Lung (tissue), 12 donors: ENCODE results near the gene CALHM5. TPM values are rescaled to one million over a fixed set of nuclear protein-coding genes. Genes with fewer than 3 reads are reported as not detected.

Experiments used
- ATAC-seq: fragments of 200-7000 bp; cut with Tn5 transposase; one replicate; pipeline ENCODE4 v1.9.1; 2020; ENCODE audit warnings: moderate number of reproducible peaks; ENCODE audit not compliant: insufficient read depth, low FRiP score
- DNase-seq, 3 donors: peaks; one replicate each; pipeline ENCODE4 v3.0.0-alpha.2; 2013 to 2017
- H3K27ac ChIP-seq, 2 donors: one replicate each; pipeline ENCODE4 v1.5.1; 2013; ENCODE audit warnings: mild to moderate bottlenecking in 2 of 2, moderate library complexity in 2 of 2, control low read depth in 1 of 2, inconsistent platforms in 1 of 2, low read depth in 1 of 2, low read length in 1 of 2
- H3K27me3 ChIP-seq, 3 donors: one replicate each; pipeline ENCODE4 v1.5.1; 2013; ENCODE audit warnings: low read length in 2 of 3; ENCODE audit not compliant: control insufficient read depth in 3 of 3, insufficient read depth in 3 of 3
- H3K36me3 ChIP-seq, 4 donors: one replicate each; pipeline ENCODE4 v1.5.1; 2013; ENCODE audit warnings: low read length in 4 of 4, mild to moderate bottlenecking in 1 of 4, moderate library complexity in 1 of 4; ENCODE audit not compliant: control insufficient read depth in 4 of 4, insufficient read depth in 4 of 4
- H3K4me1 ChIP-seq, 5 donors: one replicate each; pipeline ENCODE4 v1.5.1; 2013; ENCODE audit warnings: low read length in 5 of 5, mild to moderate bottlenecking in 2 of 5, moderate library complexity in 1 of 5; ENCODE audit not compliant: control insufficient read depth in 5 of 5, insufficient read depth in 5 of 5
- H3K4me3 ChIP-seq: one replicate; pipeline ENCODE4 v1.5.1; 2013; ENCODE audit warnings: mild to moderate bottlenecking, control low read depth, moderate library complexity
- H3K9ac ChIP-seq, 2 donors: one replicate each; pipeline ENCODE4 v1.5.1; 2013; ENCODE audit warnings: low read length in 2 of 2, control low read depth in 1 of 2; ENCODE audit not compliant: insufficient read depth in 1 of 2
- H3K9me3 ChIP-seq, 4 donors: one replicate each; pipeline ENCODE4 v1.5.1; 2013; ENCODE audit warnings: low read length in 3 of 4, mild to moderate bottlenecking in 1 of 4, moderate library complexity in 1 of 4; ENCODE audit not compliant: control insufficient read depth in 4 of 4, insufficient read depth in 3 of 4
- CTCF ChIP-seq: IDR thresholded peaks from 2 replicates; pipeline ENCODE4 v1.5.1; 2012; ENCODE audit warnings: mild to moderate bottlenecking; ENCODE audit errors: control extremely low read depth, extremely low read depth
- WGBS, 2 donors: extraction: QIAGEN DNeasy Blood & Tissue Kit; methylation state at CpG; one replicate each; pipeline ENCODE4 v1.1.7; 2013; 5-methylcytosine and 5-hydroxymethylcytosine counted together
- polyA plus RNA-seq, 2 donors: library from polyadenylated mRNA; stranded (reverse); fragments of 200-250 nt; gene quantifications; one replicate each; pipeline ENCODE4 v1.2.1, GENCODE V29; 2013
- total RNA-seq, 2 donors: library from RNA; depleted of rRNA in 1 of 2; stranded (reverse); fragments of >200 nt in 1 of 2; gene quantifications; one replicate each; pipeline ENCODE4 v1.2.1, GENCODE V29; 2014 to 2021
- donor health status: control.
- donor health status: control.
- donor health status: Bipolar disorder and iron deficiency.
- donor health status: healthy.
- donor health status: DM: yes; HTN: yes; CAD: no.

CALHM5 gene
- total and polyA plus RNA-seq, 4 donors = 0.41 to 3.0 (median 1.0) TPM

- WGBS, 2 donors = 74 to 81% methylated on average over 3 of the region's 3 CpGs
- H3K4me3 ChIP-seq = no peak overlapping the region
- H3K27ac ChIP-seq = no peak overlapping the region
- no peak overlapping the region for H3K9ac ChIP-seq
- ATAC-seq (no peak), DNase-seq (peak; percentile 96 to 100 (median 99))
- peaks cover 0 to 24% (median 0%) of the 10 kb centered on the region in 5 donors for H3K4me1 ChIP-seq
- no peaks in the 10 kb centered on the region for H3K36me3 ChIP-seq
- no peaks in the 10 kb centered on the region for H3K9me3 ChIP-seq
- no peaks in the 10 kb centered on the region for H3K27me3 ChIP-seq
- TF ChIP-seq CTCF = no peak
Measured at GRCh38 chr6:116497113-116497676, 14.2 kb upstream of the CALHM5 start.

- TF ChIP-seq CTCF = no peak
- ATAC-seq (no peak), DNase-seq (peak in 2 of 3 donors; percentile 11 to 16)
- peaks cover 0 to 24% (median 0%) of the 10 kb centered on the region in 5 donors for H3K4me1 ChIP-seq
- H3K27me3 ChIP-seq = no peaks in the 10 kb centered on the region
- H3K36me3 ChIP-seq = no peaks in the 10 kb centered on the region
- 70 to 80% methylated on average over 9 of the region's 9 CpGs for WGBS, 2 donors
- H3K27ac ChIP-seq = no peak overlapping the region
- no peaks in the 10 kb centered on the region for H3K9me3 ChIP-seq
- no peak overlapping the region for H3K9ac ChIP-seq
- no peak overlapping the region for H3K4me3 ChIP-seq
Measured at GRCh38 chr6:116500969-116501433, 10.4 kb upstream of the CALHM5 start.

- Histone ChIP-seq H3K27ac (no peak overlapping the region), H3K36me3 (no peaks in the 10 kb centered on the region), H3K4me1 (peaks cover 0 to 7% (median 0%) of the 10 kb centered on the region in 5 donors), H3K4me3 (no peak overlapping the region), H3K9ac (no peak overlapping the region), H3K9me3 (no peaks in the 10 kb centered on the region), H3K27me3 (no peaks in the 10 kb centered on the region)
- no peak for TF ChIP-seq CTCF
- WGBS, 2 donors = 92 to 93% methylated on average over 3 of the region's 3 CpGs
- DNase-seq = no peak
- no peak for ATAC-seq
Measured at GRCh38 chr6:116507324-116507723, 4.1 kb upstream of the CALHM5 start.

- H3K4me3 ChIP-seq = no peak overlapping the region
- H3K9ac ChIP-seq = no peak overlapping the region
- no peak for TF ChIP-seq CTCF
- no peaks in the 10 kb centered on the region for H3K27me3 ChIP-seq
- ATAC-seq = no peak
- H3K9me3 ChIP-seq = no peaks in the 10 kb centered on the region
- H3K4me1 ChIP-seq = peaks cover 0 to 19% (median 0%) of the 10 kb centered on the region in 5 donors
- no peak overlapping the region for H3K27ac ChIP-seq
- H3K36me3 ChIP-seq = no peaks in the 10 kb centered on the region
- no peak for DNase-seq
Measured at GRCh38 chr6:116508527-116508926, 2.9 kb upstream of the CALHM5 start.
